Measurements from ENCODE around the gene THUMPD2.

THUMPD2 gene

DNA sequence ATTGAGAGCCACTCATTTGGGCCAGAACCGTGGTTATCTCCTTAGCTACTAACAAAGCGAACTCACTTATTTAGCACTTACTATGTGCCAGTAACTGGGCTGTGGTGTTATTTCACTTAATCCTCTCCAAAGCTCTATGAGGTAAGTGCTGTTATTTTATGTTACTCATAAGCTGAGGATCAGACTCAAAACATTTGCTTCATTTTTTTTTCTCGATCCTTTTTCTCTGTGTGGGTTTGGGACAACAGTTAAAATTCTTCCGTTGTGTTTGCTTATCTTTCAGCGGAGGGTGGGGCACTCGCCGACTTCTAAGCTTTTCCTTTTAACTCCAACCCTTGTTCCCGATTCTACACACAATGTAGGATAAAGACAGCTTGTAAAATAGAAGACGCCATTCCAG is 60.6 kb downstream of the THUMPD2 start:
- TF ChIP-seq, protein P1, sequence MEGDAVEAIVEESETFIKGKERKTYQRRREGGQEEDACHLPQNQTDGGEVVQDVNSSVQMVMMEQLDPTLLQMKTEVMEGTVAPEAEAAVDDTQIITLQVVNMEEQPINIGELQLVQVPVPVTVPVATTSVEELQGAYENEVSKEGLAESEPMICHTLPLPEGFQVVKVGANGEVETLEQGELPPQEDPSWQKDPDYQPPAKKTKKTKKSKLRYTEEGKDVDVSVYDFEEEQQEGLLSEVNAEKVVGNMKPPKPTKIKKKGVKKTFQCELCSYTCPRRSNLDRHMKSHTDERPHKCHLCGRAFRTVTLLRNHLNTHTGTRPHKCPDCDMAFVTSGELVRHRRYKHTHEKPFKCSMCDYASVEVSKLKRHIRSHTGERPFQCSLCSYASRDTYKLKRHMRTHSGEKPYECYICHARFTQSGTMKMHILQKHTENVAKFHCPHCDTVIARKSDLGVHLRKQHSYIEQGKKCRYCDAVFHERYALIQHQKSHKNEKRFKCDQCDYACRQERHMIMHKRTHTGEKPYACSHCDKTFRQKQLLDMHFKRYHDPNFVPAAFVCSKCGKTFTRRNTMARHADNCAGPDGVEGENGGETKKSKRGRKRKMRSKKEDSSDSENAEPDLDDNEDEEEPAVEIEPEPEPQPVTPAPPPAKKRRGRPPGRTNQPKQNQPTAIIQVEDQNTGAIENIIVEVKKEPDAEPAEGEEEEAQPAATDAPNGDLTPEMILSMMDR (IDR thresholded peaks at IDR 0.05; ENCODE audit: extremely low read depth, missing control alignments) = no peak
- DNase-seq (ENCODE audit: low spot score) = no peak

- TF ChIP-seq, protein P1 (IDR thresholded peaks at IDR 0.05; ENCODE audit: extremely low read depth, missing control alignments) = no peak
- DNase-seq (ENCODE audit: low spot score) = no peak
These were observed 62.0 kb downstream of the THUMPD2 start for GRCh38 chr2:39717067-39717466.

DNA sequence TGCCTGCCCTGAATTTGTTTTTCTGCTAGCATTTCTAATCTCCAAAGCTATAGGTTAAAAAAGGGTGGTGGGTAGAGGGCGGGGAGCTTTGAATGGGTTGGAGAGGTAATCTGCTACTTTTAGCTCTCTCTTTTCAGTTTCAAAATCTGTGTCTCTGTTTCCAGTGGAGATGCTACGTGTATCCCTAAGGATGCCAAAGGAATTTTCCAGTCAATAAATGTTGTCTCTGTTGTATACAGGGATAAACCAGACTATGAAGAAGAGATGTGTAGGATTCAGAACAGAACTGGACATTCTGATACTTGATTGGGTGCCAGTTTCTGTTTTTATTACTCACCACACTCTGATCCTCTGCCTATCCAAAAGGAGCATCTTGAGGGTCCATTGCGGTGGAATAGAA is 63.2 kb downstream of the THUMPD2 start:
- no peak for DNase-seq (ENCODE audit: low spot score)
- TF ChIP-seq, protein P1 (IDR thresholded peaks at IDR 0.05; ENCODE audit: extremely low read depth, missing control alignments) = no peak

DNA sequence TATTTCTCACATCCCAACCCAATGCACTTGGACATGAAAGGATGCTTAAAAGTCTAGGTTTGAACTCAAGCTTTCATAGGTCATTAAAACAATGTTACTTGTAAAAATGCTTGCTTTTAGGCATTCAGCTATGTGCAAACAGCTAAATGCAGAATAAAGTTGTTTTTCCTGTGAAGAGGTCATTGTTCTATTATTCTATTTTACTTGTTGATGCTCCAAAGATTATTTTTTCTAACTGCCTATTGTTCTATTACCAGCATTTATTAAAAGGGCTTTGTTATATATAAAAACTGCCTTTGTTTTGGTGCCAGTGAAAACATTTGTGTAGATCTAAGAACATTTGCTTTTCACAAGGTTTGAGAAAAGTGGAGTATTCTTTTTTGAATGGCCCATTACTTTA is 64.0 kb downstream of the THUMPD2 start:
- no peak for DNase-seq (ENCODE audit: low spot score)

DNA sequence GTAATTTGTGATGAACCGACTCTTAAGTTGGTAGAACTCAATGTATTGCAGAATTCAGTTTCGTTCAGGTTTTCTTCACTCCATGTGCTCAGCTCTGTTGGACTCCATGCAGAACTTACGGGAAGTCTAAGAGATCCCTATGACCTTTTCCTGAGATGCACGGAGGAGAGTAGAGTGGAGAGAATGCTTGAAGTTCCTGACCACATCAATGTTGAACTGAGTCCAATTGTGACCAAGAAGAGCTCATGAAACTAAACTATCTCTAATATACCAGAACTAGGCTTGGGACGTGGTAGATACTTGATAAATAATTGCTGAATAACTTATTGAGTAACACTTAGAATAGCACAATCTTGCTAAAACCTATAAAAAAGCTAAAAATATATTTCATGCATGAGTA is 66.1 kb downstream of the THUMPD2 start:
- TF ChIP-seq, protein P1 (IDR thresholded peaks at IDR 0.05; ENCODE audit: extremely low read depth, missing control alignments) = no peak
- DNase-seq (ENCODE audit: low spot score) = no peak

More for the DNA sequence above, 64.0 kb downstream of the THUMPD2 start:
- TF ChIP-seq, protein P1 (IDR thresholded peaks at IDR 0.05; ENCODE audit: extremely low read depth, missing control alignments) = no peak

DNA sequence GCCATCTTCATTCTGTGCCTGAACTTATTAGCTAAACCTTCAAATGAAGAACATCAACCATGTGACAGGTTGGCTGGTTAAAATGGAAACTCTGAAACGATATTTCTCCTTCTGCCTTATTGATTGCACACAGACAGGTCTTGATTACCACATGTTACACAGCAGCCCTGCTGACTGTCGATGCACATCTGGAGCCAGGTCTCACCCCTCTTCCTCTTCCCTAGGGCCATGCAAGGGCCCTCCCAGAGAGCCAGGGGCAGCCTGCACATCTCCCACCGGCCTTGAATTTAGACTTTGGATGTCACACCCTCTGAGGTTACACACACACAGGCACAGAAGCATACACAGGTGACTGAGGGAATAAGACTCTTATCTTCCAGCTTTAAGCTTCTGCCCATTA is 68.3 kb downstream of the THUMPD2 start:
- TF ChIP-seq, protein P1 (IDR thresholded peaks at IDR 0.05; ENCODE audit: extremely low read depth, missing control alignments) = no peak
- DNase-seq (ENCODE audit: low spot score) = no peak

GRCh38 chr2:39708003-39708402 is 71.1 kb downstream of the THUMPD2 start:
- TF ChIP-seq, protein P1 (IDR thresholded peaks at IDR 0.05; ENCODE audit: extremely low read depth, missing control alignments) = no peak
- DNase-seq (ENCODE audit: low spot score) = no peak
